ENCODE results near the gene ITGB8. TPM values are rescaled to one million over a fixed set of nuclear protein-coding genes. Genes with fewer than 3 reads are reported as not detected.

The ITGB8 gene
- total and polyA plus RNA-seq, 2 experiments from 2014 or later: 3.3 to 9.9 TPM

DNA sequence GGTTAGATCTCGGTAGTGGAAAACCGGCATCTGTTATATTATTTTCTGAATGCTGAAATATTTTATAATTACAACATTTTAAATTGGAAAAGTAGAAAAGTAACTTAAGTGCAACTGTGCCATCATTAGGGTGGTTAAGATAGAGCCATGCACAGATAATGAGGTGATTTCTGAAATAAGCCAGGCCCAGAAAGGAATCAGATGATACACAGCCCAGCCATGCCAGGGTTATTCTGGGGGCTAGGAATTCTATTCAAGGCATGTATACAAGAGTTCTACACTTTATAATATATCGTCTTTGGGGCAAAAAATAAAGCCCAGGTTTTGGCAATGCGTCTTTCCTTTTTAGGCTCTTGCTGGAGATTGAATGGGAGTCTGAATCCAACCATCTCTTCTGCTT lies 128.7 kb downstream of the ITGB8 start:
- H3K4me1 ChIP-seq (ENCODE audit: insufficient read depth): no peaks in the 10 kb centered on the region
- no peaks in the 10 kb centered on the region for H3F3A ChIP-seq (ENCODE audit: insufficient read depth)
- WGBS, 2 experiments (ENCODE audit: low coverage in 1 of 2, low lambda C conversion rate in 2 of 2, missing lambda C conversion rate in 2 of 2): 53 to 56% methylated on average over 4 of the region's 4 CpGs
- no peaks in the 10 kb centered on the region for H3K9me2 ChIP-seq (ENCODE audit: insufficient read depth)
- H3K27me3 ChIP-seq (replicated peaks; ENCODE audit: insufficient read depth): no peaks in the 10 kb centered on the region
- no peaks in the 10 kb centered on the region for H3K79me2 ChIP-seq (ENCODE audit: insufficient read depth)
- H4K20me1 ChIP-seq (ENCODE audit: insufficient read depth): no peaks in the 10 kb centered on the region
- no peaks in the 10 kb centered on the region for H3K9me3 ChIP-seq (ENCODE audit: low read depth)
- in situ Hi-C loops (cut with MboI): no loop called here
- no peak overlapping the region for H3K4me3 ChIP-seq
- no peak for DNase-seq
- H3K36me3 ChIP-seq (ENCODE audit: low read depth): no peaks in the 10 kb centered on the region
- TF ChIP-seq EZH2 (IDR thresholded peaks at IDR 0.05; ENCODE audit: insufficient read depth, poor library complexity, severe bottlenecking) (no peak), EZH2phosphoT487 (IDR thresholded peaks at IDR 0.05; ENCODE audit: insufficient read depth, low read depth) (no peak)
- no peak overlapping the region for H3K27ac ChIP-seq
- H3K9ac ChIP-seq: no peak overlapping the region
- H2AFZ ChIP-seq: no peak overlapping the region
- H3K4me2 ChIP-seq (ENCODE audit: unreplicated experiment): no peak overlapping the region

DNA sequence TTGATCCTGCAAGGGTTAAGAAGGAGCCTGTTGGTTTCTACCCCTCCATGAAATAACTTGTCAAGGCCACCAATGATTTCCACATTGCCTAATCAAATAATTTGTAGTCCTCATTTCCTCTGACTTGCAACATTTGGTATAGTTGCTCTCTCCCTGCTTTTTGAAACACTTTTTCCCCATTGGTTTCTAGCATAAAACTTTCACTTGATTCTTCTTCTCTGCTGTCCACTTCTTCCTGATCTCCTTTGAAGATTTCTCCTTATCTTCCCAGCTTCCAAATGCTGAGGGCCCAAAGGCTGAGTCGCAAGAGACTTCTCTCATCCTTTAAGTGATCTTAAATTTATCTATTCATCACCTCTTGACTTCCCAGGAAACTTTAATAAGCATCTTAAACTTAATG lies 134.2 kb downstream of the ITGB8 start:
- H3K4me2 ChIP-seq (ENCODE audit: unreplicated experiment): no peak overlapping the region
- H3K36me3 ChIP-seq (ENCODE audit: low read depth): no peaks in the 10 kb centered on the region
- no peak overlapping the region for H3K4me3 ChIP-seq
- no peak overlapping the region for H3K9ac ChIP-seq
- no peak overlapping the region for H2AFZ ChIP-seq
- no peaks in the 10 kb centered on the region for H3K9me3 ChIP-seq (ENCODE audit: low read depth)
- 0 out of 2 replicates have a peak, but pooled peaks cover 3% of the 10 kb centered on the region for H3K27me3 ChIP-seq (replicated peaks; ENCODE audit: insufficient read depth)
- TF ChIP-seq EZH2phosphoT487 (IDR thresholded peaks at IDR 0.05; ENCODE audit: insufficient read depth, low read depth) (no peak), EZH2 (IDR thresholded peaks at IDR 0.05; ENCODE audit: insufficient read depth, poor library complexity, severe bottlenecking) (no peak)
- no peaks in the 10 kb centered on the region for H3F3A ChIP-seq (ENCODE audit: insufficient read depth)
- no peaks in the 10 kb centered on the region for H3K9me2 ChIP-seq (ENCODE audit: insufficient read depth)
- in situ Hi-C loops (cut with MboI): no loop called here
- no peak overlapping the region for H3K27ac ChIP-seq
- WGBS, 2 experiments (ENCODE audit: low coverage in 1 of 2, low lambda C conversion rate in 2 of 2, missing lambda C conversion rate in 2 of 2): 9 to 31% methylated on average over 1 of the region's 1 CpG
- no peak for DNase-seq
- no peaks in the 10 kb centered on the region for H3K79me2 ChIP-seq (ENCODE audit: insufficient read depth)
- H3K4me1 ChIP-seq (ENCODE audit: insufficient read depth): no peaks in the 10 kb centered on the region
- no peaks in the 10 kb centered on the region for H4K20me1 ChIP-seq (ENCODE audit: insufficient read depth)

Small RNA genes within 50 kb of the gene (small RNA-seq; reads per million reads assigned to genes)
- gene RF00275 (ENCODE audit: low read depth, low replicate concordance): not detected

Other genes with a start within 250 kb of the ITGB8 start
- 0.11 and 0.13 TPM in 2 replicates for gene MACC1, start 113.5 kb upstream of the ITGB8 start, total RNA-seq (2014; rRNA removed; shearing (Covaris generic))
- 0.03 and 0.05 TPM in 2 replicates for gene MACC1, start 113.5 kb upstream of the ITGB8 start, polyA plus RNA-seq (2016; fragmentation: Nextera tagmentation; extraction: Ambion mirVana)

Measured in GM23248 (cell line).